A673 (cell line): ENCODE data around the gene AFAP1L1. TPM values are rescaled to one million over a fixed set of nuclear protein-coding genes. Genes with fewer than 3 reads are reported as not detected.

ENCODE experiments used
- BruUV-seq: library from RNA; stranded (reverse); fragments of 400-500 nt; replicated peaks from 2 replicates; lab custom pipeline; 2021; lab: Mats Ljungman, UMichigan
- CTCF ChIA-PET: fragments of 300-600 bp; sonication (Branson Sonifier 250); formaldehyde crosslinking; loops from one replicate; lab custom pipeline; 2022; ENCODE audit warnings: antibody characterized with exemption; lab: Charles Lee
- POLR2A ChIA-PET: fragments of 300-600 bp; sonication (Branson Sonifier 250); formaldehyde crosslinking; loops from one replicate; lab custom pipeline; 2022; ENCODE audit warnings: antibody characterized with exemption; ENCODE audit not compliant: low non-redundant PET; lab: Charles Lee
- DNase-seq: peaks from one replicate; pipeline ENCODE4 v3.0.0-alpha.2; 2015; ENCODE audit warnings: low spot score
- H3K27ac ChIP-seq: fragments of 200-600 bp; sonication (generic); 2 replicates; pipeline ENCODE4 v1.5.1; 2016; ENCODE audit warnings: mixed run types, low read depth, mild to moderate bottlenecking, mixed read lengths, antibody characterized with exemption, low read length; ENCODE audit not compliant: poor library complexity, severe bottlenecking
- H3K27me3 ChIP-seq: fragments of 200-600 bp; sonication (generic); replicated peaks from 2 replicates; pipeline ENCODE4 v1.6.1; 2017; ENCODE audit warnings: mixed run types, low read depth, mild to moderate bottlenecking, mixed read lengths, antibody characterized with exemption, low read length; ENCODE audit not compliant: insufficient read depth, poor library complexity
- H3K36me3 ChIP-seq: fragments of 200-600 bp; sonication (generic); 2 replicates; pipeline ENCODE4 v1.6.1; 2016; ENCODE audit warnings: mixed run types, mild to moderate bottlenecking, mixed read lengths, antibody characterized with exemption, low read length; ENCODE audit not compliant: insufficient read depth, poor library complexity, severe bottlenecking
- H3K4me1 ChIP-seq: fragments of 200-600 bp; sonication (generic); 2 replicates; pipeline ENCODE4 v1.6.1; 2017; ENCODE audit warnings: mixed run types, mild to moderate bottlenecking, mixed read lengths, antibody characterized with exemption, low read length; ENCODE audit not compliant: insufficient read depth, poor library complexity, severe bottlenecking
- H3K4me3 ChIP-seq: fragments of 200-600 bp; sonication (generic); 2 replicates; pipeline ENCODE4 v1.5.1; 2016; ENCODE audit warnings: low read depth, mixed run types, mild to moderate bottlenecking, mixed read lengths, low read length; ENCODE audit not compliant: poor library complexity, severe bottlenecking
- H3K9me3 ChIP-seq: fragments of 200-600 bp; sonication (generic); 2 replicates; pipeline ENCODE4 v1.6.1; 2016; ENCODE audit warnings: mixed run types, low read depth, mild to moderate bottlenecking, mixed read lengths, antibody characterized with exemption, low read length; ENCODE audit not compliant: poor library complexity, severe bottlenecking
- CTCF ChIP-seq: fragments of 300-800, 200-600 bp; sonication (generic); conservative IDR thresholded peaks from 2 replicates; pipeline ENCODE4 v1.5.1; 2017; ENCODE audit warnings: low read depth, mild to moderate bottlenecking, antibody characterized with exemption, low read length, moderate library complexity, mixed read lengths
- EZH2 ChIP-seq: fragments of 200-600 bp; sonication (generic); IDR thresholded peaks from 2 replicates; pipeline ENCODE4 v1.6.1; 2017; ENCODE audit warnings: borderline replicate concordance, low read depth, mild to moderate bottlenecking, mixed read lengths, antibody characterized with exemption, low read length; ENCODE audit not compliant: poor library complexity, severe bottlenecking
- intact Hi-C: fragments of 100-400 bp; cut with micrococcal nuclease; formaldehyde crosslinking; loops from one replicate; pipeline ENCODE4 v1.10.0; 2022; ENCODE audit not compliant: unreplicated experiment
- total RNA-seq: library from RNA; stranded (reverse); gene quantifications from 2 replicates; pipeline ENCODE4 v1.2.3, GENCODE V29; 2021

The AFAP1L1 gene
- total RNA-seq, 1 experiment from 2014 or later = 0.21 TPM

GRCh38 chr5:149262315-149262714, 9.3 kb upstream of the AFAP1L1 start:
- BruUV-seq = no TSS peak
- DNase-seq = no peak
- intact Hi-C loops = no loop called here
- Histone ChIP-seq H3K27ac (no peak overlapping the region), H3K4me1 (no peaks in the 10 kb centered on the region), H3K4me3 (no peak overlapping the region), H3K27me3 (peaks cover 70% of the 10 kb centered on the region), H3K9me3 (no peaks in the 10 kb centered on the region), H3K36me3 (no peaks in the 10 kb centered on the region)
- ChIA-PET POLR2A (no interaction called here), CTCF (no interaction called here)
- TF ChIP-seq CTCF = no peak
- TF ChIP-seq EZH2 = no peak

GRCh38 chr5:149264439-149265067, 7.1 kb upstream of the AFAP1L1 start:
- ChIA-PET POLR2A (no interaction called here), CTCF (interaction anchor here (0.6 kb wide), 1 partner anchor 1423 kb away, joined by 8 read pairs; no protein-coding TSS in a partner anchor)
- Histone ChIP-seq H3K27me3 (peaks cover 48% of the 10 kb centered on the region), H3K36me3 (no peaks in the 10 kb centered on the region), H3K27ac (no peak overlapping the region), H3K4me3 (no peak overlapping the region), H3K4me1 (no peaks in the 10 kb centered on the region), H3K9me3 (no peaks in the 10 kb centered on the region)
- BruUV-seq = no TSS peak
- DNase-seq = no peak
- TF ChIP-seq CTCF (peak; percentile 37), EZH2 (no peak)
- intact Hi-C loops = loop anchor here (5.0 kb wide), 1 partner anchor 522 kb away; no protein-coding TSS in a partner anchor

- H3K4me1 ChIP-seq = no peaks in the 10 kb centered on the region
- H3K27me3 ChIP-seq = peaks cover 44% of the 10 kb centered on the region
- no TSS peak for BruUV-seq
- POLR2A ChIA-PET = no interaction called here
- H3K4me3 ChIP-seq = no peak overlapping the region
- CTCF ChIA-PET = interaction anchor here (0.6 kb wide), 2 partner anchors 140 to 1423 kb away, joined by 4 to 8 read pairs; no protein-coding TSS in a partner anchor
- intact Hi-C loops = loop anchor here (5.0 kb wide), 1 partner anchor 523 kb away; no protein-coding TSS in a partner anchor
- no peak overlapping the region for H3K27ac ChIP-seq
- no peaks in the 10 kb centered on the region for H3K9me3 ChIP-seq
- DNase-seq = no peak
- TF ChIP-seq EZH2 (no peak), CTCF (no peak)
- H3K36me3 ChIP-seq = no peaks in the 10 kb centered on the region
Measured at GRCh38 chr5:149265068-149265465, 6.6 kb upstream of the AFAP1L1 start.
